IMR-90 (cell line): Measurements from ENCODE around the gene ATF7IP. TPM values are rescaled to one million over a fixed set of nuclear protein-coding genes. Genes with fewer than 3 reads are reported as not detected.

Experiments
- ATAC-seq: fragments of 200-7000 bp; cut with Tn5 transposase; 2 replicates; pipeline ENCODE4 v1.9.1; 2020; ENCODE audit warnings: low read depth, mild to moderate bottlenecking, moderate library complexity
- BruUV-seq: library from RNA; stranded (reverse); fragments of 400-500 nt; replicated peaks from 2 replicates; lab custom pipeline; 2021; lab: Mats Ljungman, UMichigan
- CTCF ChIA-PET: fragments of 300-600 bp; formaldehyde crosslinking; extraction: SDS; loops from one replicate; lab custom pipeline; 2021; ENCODE audit warnings: antibody characterized with exemption; lab: Yijun Ruan, JAX
- POLR2A ChIA-PET: fragments of 300-600 bp; sonication (Branson Sonifier 250); formaldehyde crosslinking; loops from one replicate; lab custom pipeline; 2022; ENCODE audit warnings: antibody characterized with exemption; ENCODE audit not compliant: unreplicated experiment; lab: Charles Lee
- DNase-seq: peaks from one replicate; pipeline ENCODE4 v3.0.0; 2013
- H2AFZ ChIP-seq: replicated peaks from 2 replicates; pipeline ENCODE3; 2013; ENCODE audit warnings: low read length, mild to moderate bottlenecking; ENCODE audit not compliant: poor library complexity
- H2AK5ac ChIP-seq: 2 replicates; pipeline ENCODE4 v1.6.1; 2013; ENCODE audit warnings: low read depth, low read length, inconsistent platforms
- H2AK9ac ChIP-seq: replicated peaks from 2 replicates; pipeline ENCODE3; 2013; ENCODE audit warnings: mild to moderate bottlenecking, low read depth, low read length, moderate library complexity; ENCODE audit not compliant: poor library complexity
- H2BK120ac ChIP-seq: 2 replicates; pipeline ENCODE4 v1.6.1; 2013; ENCODE audit warnings: low read depth, low read length, inconsistent platforms
- H2BK15ac ChIP-seq: 3 replicates; pipeline ENCODE4 v1.6.1; 2013; ENCODE audit warnings: low read depth, low read length, inconsistent platforms
- H2BK20ac ChIP-seq: 2 replicates; pipeline ENCODE4 v1.6.1; 2013; ENCODE audit warnings: low read depth, mild to moderate bottlenecking, inconsistent platforms, low read length, moderate library complexity
- H2BK5ac ChIP-seq: 2 replicates; pipeline ENCODE4 v1.6.1; 2013; ENCODE audit warnings: mild to moderate bottlenecking, low read depth, low read length, inconsistent platforms; ENCODE audit not compliant: poor library complexity, severe bottlenecking
- H3K14ac ChIP-seq: replicated peaks from 2 replicates; pipeline ENCODE4 v1.6.1; 2013; ENCODE audit warnings: low read depth, low read length, inconsistent platforms
- H3K18ac ChIP-seq: 2 replicates; pipeline ENCODE4 v1.6.1; 2013; ENCODE audit warnings: low read depth, low read length, control low read depth
- H3K23ac ChIP-seq: 2 replicates; pipeline ENCODE4 v1.6.1; 2013; ENCODE audit warnings: low read depth, low read length, inconsistent platforms
- H3K27ac ChIP-seq: 2 replicates; pipeline ENCODE4 v1.5.1; 2013; ENCODE audit warnings: mild to moderate bottlenecking, control low read depth, low read length; ENCODE audit not compliant: insufficient read depth
- H3K27me3 ChIP-seq: 2 replicates; pipeline ENCODE4 v1.6.1; 2013; ENCODE audit warnings: low read length; ENCODE audit not compliant: control insufficient read depth, insufficient read depth
- H3K36me3 ChIP-seq: 2 replicates; pipeline ENCODE4 v1.6.1; 2013; ENCODE audit warnings: low read length, mixed read lengths; ENCODE audit not compliant: control insufficient read depth, insufficient read depth
- H3K4ac ChIP-seq: 2 replicates; pipeline ENCODE4 v1.6.1; 2013; ENCODE audit warnings: low read depth, low read length, inconsistent platforms
- H3K4me1 ChIP-seq: 2 replicates; pipeline ENCODE4 v1.6.1; 2013; ENCODE audit warnings: low read length, mixed read lengths; ENCODE audit not compliant: control insufficient read depth, insufficient read depth
- H3K4me2 ChIP-seq: 2 replicates; pipeline ENCODE4 v1.6.1; 2013; ENCODE audit warnings: low read depth, mild to moderate bottlenecking, control low read depth, low read length, moderate library complexity
- H3K4me3 ChIP-seq: 2 replicates; pipeline ENCODE4 v1.5.1; 2013; ENCODE audit warnings: low read depth, mild to moderate bottlenecking, control low read depth, low read length, moderate library complexity; ENCODE audit not compliant: insufficient read depth
- H3K56ac ChIP-seq: 2 replicates; pipeline ENCODE4 v1.6.1; 2013; ENCODE audit warnings: low read length, inconsistent platforms; ENCODE audit not compliant: insufficient read depth; ENCODE audit errors: extremely low read depth
- H3K79me1 ChIP-seq, 2 experiments: 2 replicates each; pipeline ENCODE4 v1.6.1; 2013; ENCODE audit warnings: low read length in 2 of 2, inconsistent platforms in 1 of 2, low read depth in 1 of 2
- H3K9ac ChIP-seq: 2 replicates; pipeline ENCODE4 v1.6.1; 2013; ENCODE audit warnings: low read depth, low read length, control low read depth
- H3K9me1 ChIP-seq: 2 replicates; pipeline ENCODE4 v1.6.1; 2013; ENCODE audit warnings: low read length, inconsistent platforms; ENCODE audit not compliant: insufficient read depth
- H3K9me3 ChIP-seq: 2 replicates; pipeline ENCODE4 v1.6.1; 2013; ENCODE audit warnings: low read length; ENCODE audit not compliant: control insufficient read depth, insufficient read depth
- H4K20me1 ChIP-seq: 2 replicates; pipeline ENCODE4 v1.6.1; 2013; ENCODE audit warnings: low read length, inconsistent platforms; ENCODE audit not compliant: insufficient read depth
- H4K5ac ChIP-seq: 2 replicates; pipeline ENCODE4 v1.6.1; 2013; ENCODE audit warnings: mild to moderate bottlenecking, low read depth, low read length, control low read depth
- H4K8ac ChIP-seq, 2 experiments: 2 replicates each; pipeline ENCODE4 v1.6.1; 2013; ENCODE audit warnings: low read depth in 2 of 2, low read length in 2 of 2, control low read depth in 1 of 2, inconsistent platforms in 1 of 2
- H4K91ac ChIP-seq: 2 replicates; pipeline ENCODE4 v1.6.1; 2013; ENCODE audit warnings: low read depth, low read length, inconsistent platforms; ENCODE audit not compliant: insufficient read depth
- BHLHE40 ChIP-seq: fragments of 150-350 bp; IDR thresholded peaks from 2 replicates; pipeline ENCODE4 v1.6.1; 2016; ENCODE audit warnings: mild to moderate bottlenecking, low read depth, low read length
- CEBPB ChIP-seq: IDR thresholded peaks from 2 replicates; pipeline ENCODE4 v1.6.1; 2012; ENCODE audit warnings: low read depth, low read length, improper control_type of control experiment
- FOS ChIP-seq: fragments of 150-350 bp; IDR thresholded peaks from 2 replicates; pipeline ENCODE4 v1.6.1; 2016; ENCODE audit warnings: low read depth, low read length
- MAFK ChIP-seq: IDR thresholded peaks from 2 replicates; pipeline ENCODE4 v1.6.1; 2012; ENCODE audit warnings: low read depth, low read length, improper control_type of control experiment
- MAZ ChIP-seq: IDR thresholded peaks from 2 replicates; pipeline ENCODE4 v1.6.1; 2012; ENCODE audit warnings: low read depth, mild to moderate bottlenecking, low read length, improper control_type of control experiment, moderate library complexity, borderline replicate concordance
- MXI1 ChIP-seq: IDR thresholded peaks from 2 replicates; pipeline ENCODE4 v1.6.1; 2012; ENCODE audit warnings: low read depth, mild to moderate bottlenecking, low read length, moderate library complexity, borderline replicate concordance
- NFE2L2 ChIP-seq: fragments of 150-350 bp; IDR thresholded peaks from 2 replicates; pipeline ENCODE4 v1.6.1; 2016; ENCODE audit warnings: low read depth, mild to moderate bottlenecking, low read length
- POLR2A ChIP-seq: IDR thresholded peaks from 2 replicates; pipeline ENCODE4 v1.6.1; 2012; ENCODE audit warnings: mild to moderate bottlenecking, low read depth, low read length
- RAD21 ChIP-seq: IDR thresholded peaks from 2 replicates; pipeline ENCODE4 v1.6.1; 2012; ENCODE audit warnings: low read length, improper control_type of control experiment
- RFX5 ChIP-seq: IDR thresholded peaks from 2 replicates; pipeline ENCODE4 v1.8.0; 2012; ENCODE audit warnings: low read depth, mild to moderate bottlenecking, low read length, moderate library complexity
- SMC3 ChIP-seq: fragments of 150-350 bp; IDR thresholded peaks from 2 replicates; pipeline ENCODE4 v1.6.1; 2016; ENCODE audit warnings: low read depth, mild to moderate bottlenecking, antibody characterized with exemption, low read length, moderate library complexity
- WGBS, 2 experiments: methylation state at CpG; one replicate each; pipeline versions ENCODE4 v1.1.5 to v1.1.7; 2013; ENCODE audit warnings: missing lambda C conversion rate in 2 of 2; ENCODE audit not compliant: insufficient read length in 1 of 2; ENCODE audit errors: extremely low coverage in 2 of 2; 5-methylcytosine and 5-hydroxymethylcytosine counted together
- dilution Hi-C: fragments of 300-500 bp; cut with HindIII; formaldehyde crosslinking; loops from one replicate; pipeline ENCODE4 v1.14.3; 2018; ENCODE audit warnings: low sequenced_read_pairs; ENCODE audit not compliant: unreplicated experiment
- in situ Hi-C: fragments of 300-500 bp; cut with MboI; formaldehyde crosslinking; loops from 3 replicates; pipeline ENCODE4 v1.14.3; 2019; ENCODE audit warnings: low sequenced_read_pairs, inconsistent platforms, mixed read lengths
- intact Hi-C: fragments of 100-400 bp; cut with micrococcal nuclease; formaldehyde crosslinking; loops from 2 replicates; pipeline ENCODE4 v1.10.0; 2022
- polyA plus RNA-seq, 3 experiments: library from polyadenylated mRNA; depleted of rRNA; stranded (reverse); fragments of >200 nt; gene quantifications; 2 replicates each; pipeline ENCODE4 v1.2.3, GENCODE V29; 2012; ENCODE audit warnings: low replicate concordance in 1 of 3
- total RNA-seq: library from RNA; depleted of rRNA; stranded (reverse); fragments of >200 nt; gene quantifications from 2 replicates; pipeline ENCODE4 v1.2.3, GENCODE V29; 2012
- TF ChIP-seq, protein P1 (sequence below): fragments of 150-350 bp; IDR thresholded peaks from 2 replicates; pipeline ENCODE4 v1.6.1; 2017; ENCODE audit warnings: mild to moderate bottlenecking, antibody characterized with exemption, low read length, low read depth
- TF ChIP-seq, protein P2 (sequence below): fragments of 150-350 bp; IDR thresholded peaks from 2 replicates; pipeline ENCODE4 v1.6.1; 2016; ENCODE audit warnings: low read depth, mild to moderate bottlenecking, low read length, moderate library complexity, borderline replicate concordance
- TF ChIP-seq, protein P3 (sequence below): conservative IDR thresholded peaks from 2 replicates; pipeline ENCODE4 v1.5.1; 2012; ENCODE audit warnings: mild to moderate bottlenecking, low read depth, low read length, improper control_type of control experiment

ATF7IP gene
- total and polyA plus RNA-seq, 2 of the 4 experiments (the other 2 are of a cell fraction), result 9.4 to 22.8 TPM

DNA sequence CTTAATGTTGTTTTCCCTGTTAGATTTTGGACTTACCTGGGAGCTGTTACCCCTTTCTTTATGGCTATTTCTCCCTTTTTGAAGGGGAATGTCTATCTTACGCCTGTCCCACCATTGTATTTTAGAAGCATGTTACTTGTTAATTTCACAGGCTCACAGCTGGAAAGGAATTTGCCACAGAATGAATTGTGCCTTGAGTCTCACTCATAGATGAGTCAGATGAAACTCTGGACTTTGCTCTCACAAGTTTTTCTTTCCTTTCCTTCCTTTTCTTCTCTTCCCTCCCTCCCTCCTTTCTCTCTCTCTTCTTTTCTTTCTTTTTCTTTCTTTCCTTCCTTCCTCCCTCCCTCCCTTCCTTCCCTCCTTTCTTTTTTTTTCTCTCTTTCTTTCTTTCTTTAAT, 9.3 kb upstream of the ATF7IP start:
- H4K8ac ChIP-seq, result no peak overlapping the region
- no peaks in the 10 kb centered on the region for H3K36me3 ChIP-seq
- CTCF ChIA-PET, result no interaction called here
- H3K27ac ChIP-seq, result no peak overlapping the region
- H4K20me1 ChIP-seq, result no peaks in the 10 kb centered on the region
- H3K27me3 ChIP-seq, result no peaks in the 10 kb centered on the region
- BruUV-seq, result no TSS peak
- H3K4me2 ChIP-seq, result no peak overlapping the region
- H3K4ac ChIP-seq, result no peak overlapping the region
- no peak overlapping the region for H3K23ac ChIP-seq
- no peak overlapping the region for H2BK5ac ChIP-seq
- ATAC-seq (no peak), DNase-seq (no peak)
- in situ Hi-C loops, result no loop called here
- H3K9me3 ChIP-seq, result no peaks in the 10 kb centered on the region; the same call in 1 of the 2 replicates
- POLR2A ChIA-PET, result no interaction called here
- intact Hi-C loops, result no loop called here
- H4K91ac ChIP-seq, result no peak overlapping the region
- H2BK20ac ChIP-seq, result no peak overlapping the region
- no peak overlapping the region for H2AK5ac ChIP-seq
- dilution Hi-C loops, result no loop called here
- no CpG with 5 or more reads among the region's 1 CpG for WGBS, 2 experiments
- H2AFZ ChIP-seq, result no peak overlapping the region
- no peak overlapping the region for H3K56ac ChIP-seq
- H3K18ac ChIP-seq, result no peak overlapping the region
- H3K14ac ChIP-seq, result no peak overlapping the region
- no peak overlapping the region for H2BK15ac ChIP-seq
- H2AK9ac ChIP-seq, result no peak overlapping the region
- no peak overlapping the region for H4K5ac ChIP-seq
- TF ChIP-seq RAD21, result no peak
- no peak for TF ChIP-seq MAZ
- TF ChIP-seq, protein P1, sequence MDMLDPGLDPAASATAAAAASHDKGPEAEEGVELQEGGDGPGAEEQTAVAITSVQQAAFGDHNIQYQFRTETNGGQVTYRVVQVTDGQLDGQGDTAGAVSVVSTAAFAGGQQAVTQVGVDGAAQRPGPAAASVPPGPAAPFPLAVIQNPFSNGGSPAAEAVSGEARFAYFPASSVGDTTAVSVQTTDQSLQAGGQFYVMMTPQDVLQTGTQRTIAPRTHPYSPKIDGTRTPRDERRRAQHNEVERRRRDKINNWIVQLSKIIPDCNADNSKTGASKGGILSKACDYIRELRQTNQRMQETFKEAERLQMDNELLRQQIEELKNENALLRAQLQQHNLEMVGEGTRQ, result no peak
- no peak for TF ChIP-seq POLR2A
- no peak for TF ChIP-seq CEBPB
- no peak for TF ChIP-seq MAFK
- TF ChIP-seq MXI1, result no peak
- TF ChIP-seq, protein P2, sequence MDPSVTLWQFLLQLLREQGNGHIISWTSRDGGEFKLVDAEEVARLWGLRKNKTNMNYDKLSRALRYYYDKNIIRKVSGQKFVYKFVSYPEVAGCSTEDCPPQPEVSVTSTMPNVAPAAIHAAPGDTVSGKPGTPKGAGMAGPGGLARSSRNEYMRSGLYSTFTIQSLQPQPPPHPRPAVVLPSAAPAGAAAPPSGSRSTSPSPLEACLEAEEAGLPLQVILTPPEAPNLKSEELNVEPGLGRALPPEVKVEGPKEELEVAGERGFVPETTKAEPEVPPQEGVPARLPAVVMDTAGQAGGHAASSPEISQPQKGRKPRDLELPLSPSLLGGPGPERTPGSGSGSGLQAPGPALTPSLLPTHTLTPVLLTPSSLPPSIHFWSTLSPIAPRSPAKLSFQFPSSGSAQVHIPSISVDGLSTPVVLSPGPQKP, result no peak
- TF ChIP-seq BHLHE40, result no peak
- no peak for TF ChIP-seq RFX5
- TF ChIP-seq SMC3, result no peak
- TF ChIP-seq, protein P3, sequence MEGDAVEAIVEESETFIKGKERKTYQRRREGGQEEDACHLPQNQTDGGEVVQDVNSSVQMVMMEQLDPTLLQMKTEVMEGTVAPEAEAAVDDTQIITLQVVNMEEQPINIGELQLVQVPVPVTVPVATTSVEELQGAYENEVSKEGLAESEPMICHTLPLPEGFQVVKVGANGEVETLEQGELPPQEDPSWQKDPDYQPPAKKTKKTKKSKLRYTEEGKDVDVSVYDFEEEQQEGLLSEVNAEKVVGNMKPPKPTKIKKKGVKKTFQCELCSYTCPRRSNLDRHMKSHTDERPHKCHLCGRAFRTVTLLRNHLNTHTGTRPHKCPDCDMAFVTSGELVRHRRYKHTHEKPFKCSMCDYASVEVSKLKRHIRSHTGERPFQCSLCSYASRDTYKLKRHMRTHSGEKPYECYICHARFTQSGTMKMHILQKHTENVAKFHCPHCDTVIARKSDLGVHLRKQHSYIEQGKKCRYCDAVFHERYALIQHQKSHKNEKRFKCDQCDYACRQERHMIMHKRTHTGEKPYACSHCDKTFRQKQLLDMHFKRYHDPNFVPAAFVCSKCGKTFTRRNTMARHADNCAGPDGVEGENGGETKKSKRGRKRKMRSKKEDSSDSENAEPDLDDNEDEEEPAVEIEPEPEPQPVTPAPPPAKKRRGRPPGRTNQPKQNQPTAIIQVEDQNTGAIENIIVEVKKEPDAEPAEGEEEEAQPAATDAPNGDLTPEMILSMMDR, result no peak
- no peak for TF ChIP-seq FOS
- TF ChIP-seq NFE2L2, result no peak
- H3K4me1 ChIP-seq, result no peaks in the 10 kb centered on the region
- H3K9ac ChIP-seq, result no peak overlapping the region
- H2BK120ac ChIP-seq, result no peak overlapping the region
- H3K79me1 ChIP-seq, result no peaks in the 10 kb centered on the region
- H3K4me3 ChIP-seq, result no peak overlapping the region
- H3K9me1 ChIP-seq, result no peaks in the 10 kb centered on the region
